SW 1271 (cell line): ENCODE data around the gene CTDP1.

Experiments used
- DNase-seq, 2 experiments: peaks; one replicate each; lab custom pipeline; 2025; lab: John Stamatoyannopoulos, UW

Gene CTDP1

GRCh38 chr18:79766308-79766707, 86.7 kb downstream of the CTDP1 start:
- DNase-seq = no peak

- no peak for DNase-seq
These were observed 89.1 kb downstream of the CTDP1 start for GRCh38 chr18:79768745-79769144.

GRCh38 chr18:79769698-79770500, 90.3 kb downstream of the CTDP1 start:
- DNase-seq = no peak

- DNase-seq = no peak
These were observed 90.9 kb downstream of the CTDP1 start for GRCh38 chr18:79770501-79770815.

- DNase-seq = no peak
These were observed 91.2 kb downstream of the CTDP1 start for GRCh38 chr18:79770826-79771225.

GRCh38 chr18:79771446-79772107, 92.0 kb downstream of the CTDP1 start:
- DNase-seq = no peak

- no peak for DNase-seq
These were observed 92.7 kb downstream of the CTDP1 start for GRCh38 chr18:79772108-79772864.

- no peak for DNase-seq
These were observed 93.5 kb downstream of the CTDP1 start for GRCh38 chr18:79772865-79773696.

GRCh38 chr18:79774111-79774510, 94.5 kb downstream of the CTDP1 start:
- DNase-seq = no peak

GRCh38 chr18:79775441-79776221, 96.0 kb downstream of the CTDP1 start:
- no peak for DNase-seq

GRCh38 chr18:79776674-79777073, 97.1 kb downstream of the CTDP1 start:
- no peak for DNase-seq

- no peak for DNase-seq
These were observed 98.7 kb downstream of the CTDP1 start for GRCh38 chr18:79778291-79778791.

GRCh38 chr18:79779021-79779699, 99.6 kb downstream of the CTDP1 start:
- DNase-seq = no peak

- no peak for DNase-seq
These were observed 100.1 kb downstream of the CTDP1 start for GRCh38 chr18:79779700-79780190.

- DNase-seq = no peak
These were observed 100.9 kb downstream of the CTDP1 start for GRCh38 chr18:79780547-79780946.

GRCh38 chr18:79781331-79781941, 101.8 kb downstream of the CTDP1 start:
- DNase-seq = no peak

GRCh38 chr18:79782566-79783308, 103.1 kb downstream of the CTDP1 start:
- DNase-seq = no peak

- DNase-seq = no peak
These were observed 104.7 kb downstream of the CTDP1 start for GRCh38 chr18:79784071-79784913.
